ENCODE measurements around the gene LSR.

Gene LSR

DNA sequence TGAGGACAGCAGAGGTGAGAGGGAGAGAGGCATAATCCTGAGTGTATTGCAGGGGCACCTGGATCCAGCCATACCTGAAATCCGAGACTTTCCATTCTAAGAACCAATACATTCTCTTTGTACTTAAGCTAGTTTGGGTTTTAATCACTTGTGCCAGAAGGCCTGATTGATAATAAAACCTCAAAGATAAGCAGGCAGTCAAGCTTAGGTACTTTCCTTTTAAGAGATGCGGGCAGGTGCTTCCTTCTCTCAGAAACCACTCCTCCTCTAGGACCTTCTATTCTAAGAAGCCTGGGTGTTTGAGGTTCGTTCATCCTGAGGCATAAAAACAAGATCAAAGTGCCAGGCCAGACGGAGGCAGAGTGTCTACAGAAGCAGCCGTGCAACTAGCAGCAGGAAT, 42.4 kb upstream of the LSR start:
- DNase-seq (ENCODE audit: extremely low read depth, low read depth): no peak
- TF ChIP-seq CTCF (IDR thresholded peaks at IDR 0.05; ENCODE audit: low read depth, low read length): no peak

DNA sequence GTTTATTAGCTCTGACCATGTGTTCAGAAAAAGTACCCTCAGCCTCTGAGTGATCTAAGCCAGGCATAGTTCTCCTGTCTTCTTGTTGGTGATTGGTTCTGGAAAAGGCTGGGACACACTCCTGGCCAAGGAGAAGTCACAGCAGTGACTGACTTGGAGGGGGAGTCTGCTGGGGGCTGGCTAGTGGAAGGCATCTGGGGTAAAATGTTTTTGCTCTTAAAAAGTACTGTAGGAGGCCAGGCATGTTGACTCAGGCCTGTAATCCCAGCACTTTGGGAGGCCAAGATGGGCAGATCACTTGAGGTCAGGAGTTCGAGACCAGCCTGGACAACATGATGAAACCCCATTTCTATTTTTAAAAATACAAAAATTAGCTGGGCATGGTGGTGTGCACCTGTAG, 41.9 kb upstream of the LSR start:
- no peak for DNase-seq (ENCODE audit: extremely low read depth, low read depth)
- TF ChIP-seq CTCF (IDR thresholded peaks at IDR 0.05; ENCODE audit: low read depth, low read length): no peak

DNA sequence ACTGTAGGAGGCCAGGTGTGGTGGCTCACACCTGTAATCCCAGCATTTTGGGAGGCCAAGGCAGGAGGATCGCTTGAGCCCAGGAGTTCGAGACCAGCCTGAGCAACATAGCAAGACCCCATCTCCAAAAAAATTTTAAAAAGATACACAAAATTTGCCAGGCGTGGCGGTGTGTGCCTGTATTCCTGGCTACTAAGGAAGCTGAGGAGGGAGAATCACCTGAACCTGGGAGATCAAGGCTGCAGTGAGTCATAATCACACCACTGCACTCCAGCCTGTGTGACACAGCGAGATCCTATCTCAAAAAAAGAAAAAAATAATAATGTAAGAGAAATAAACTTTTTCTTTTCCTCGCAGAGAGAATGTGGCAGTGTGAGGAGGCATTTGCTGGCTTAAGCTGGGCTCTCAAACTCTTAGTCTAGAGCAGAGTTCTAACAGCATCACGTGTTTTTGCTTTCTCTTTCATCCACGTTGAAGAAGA, 41.4 kb upstream of the LSR start:
- TF ChIP-seq CTCF (IDR thresholded peaks at IDR 0.05; ENCODE audit: low read depth, low read length): no peak

DNA sequence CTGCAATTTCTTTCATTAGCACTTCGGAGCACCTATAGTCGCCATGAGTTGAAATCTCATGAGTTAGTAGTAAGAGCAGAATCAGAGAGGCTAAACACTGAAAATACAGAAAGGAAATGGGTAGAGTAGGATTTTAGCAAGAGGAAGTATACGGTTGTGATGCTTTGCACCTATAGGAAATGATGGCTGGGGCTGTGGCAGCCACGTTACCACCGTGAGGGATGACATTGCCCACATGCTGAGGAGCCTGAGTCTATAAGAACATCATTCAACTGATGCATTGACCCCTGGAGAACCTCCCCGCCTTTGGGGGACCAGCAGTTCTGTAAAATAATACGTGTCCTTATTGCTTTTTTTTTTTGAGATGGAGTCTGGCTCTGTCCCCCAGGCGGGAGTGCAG, 40.7 kb upstream of the LSR start:
- no peak for DNase-seq (ENCODE audit: extremely low read depth, low read depth)
- TF ChIP-seq CTCF (IDR thresholded peaks at IDR 0.05; ENCODE audit: low read depth, low read length): no peak

More for the DNA sequence above, 41.4 kb upstream of the LSR start:
- DNase-seq (ENCODE audit: extremely low read depth, low read depth): no peak

DNA sequence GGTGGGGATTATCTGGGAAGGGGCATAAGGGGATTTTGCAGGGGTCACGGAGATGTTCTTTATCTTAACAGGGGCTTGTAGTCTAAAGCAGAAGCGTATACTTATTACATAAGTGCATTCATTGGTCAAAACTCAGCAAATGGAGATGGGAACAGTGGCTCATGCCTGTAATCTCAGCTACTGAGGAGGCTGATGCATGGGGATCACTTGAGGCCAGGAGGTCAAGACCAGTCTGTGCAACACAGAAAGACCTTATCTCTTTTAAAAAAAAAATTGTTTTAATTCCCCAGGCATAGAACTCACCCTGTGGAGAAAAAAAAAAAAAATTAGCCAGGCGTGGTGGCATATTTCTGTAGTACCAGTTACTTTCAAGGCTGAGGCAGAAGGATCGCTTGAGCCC, 39.2 kb upstream of the LSR start:
- TF ChIP-seq CTCF (IDR thresholded peaks at IDR 0.05; ENCODE audit: low read depth, low read length): no peak
- no peak for DNase-seq (ENCODE audit: extremely low read depth, low read depth)

- no peak for TF ChIP-seq CTCF (IDR thresholded peaks at IDR 0.05; ENCODE audit: low read depth, low read length)
- DNase-seq (ENCODE audit: extremely low read depth, low read depth): no peak
Measured at GRCh38 chr19:35211545-35212230, 37.1 kb upstream of the LSR start.

GRCh38 chr19:35212241-35212640, 36.6 kb upstream of the LSR start:
- TF ChIP-seq CTCF (IDR thresholded peaks at IDR 0.05; ENCODE audit: low read depth, low read length): no peak
- no peak for DNase-seq (ENCODE audit: extremely low read depth, low read depth)

Measured in AG09319 (cell line).